Activated T-helper 1 cell treated with anti-CD3 and anti-CD28 coated beads, Interleukin-12 subunit alpha, Interleukin-12 subunit beta, Interleukin-2, Interleukin-4 antibody, amounts not matched to agents 30 ng/mL and 10 ng/mL and 1 ng/mL, durations not matched to agents 14 hours and 24 hours and 36 hours (primary cell): ENCODE results near the gene COPZ1. TPM values are rescaled to one million over a fixed set of nuclear protein-coding genes. Genes with fewer than 3 reads are reported as not detected.

Experiments used
- DNase-seq: peaks from one replicate; pipeline ENCODE4 v3.0.0; 2021; ENCODE audit warnings: low spot score
- H3K27ac Mint-ChIP-seq: one replicate; pipeline ENCODE4 v1.8.0; 2021; ENCODE audit warnings: mild to moderate bottlenecking, mixed read lengths
- H3K27me3 Mint-ChIP-seq: one replicate; pipeline ENCODE4 v1.8.0; 2022; ENCODE audit warnings: mild to moderate bottlenecking, moderate library complexity, mixed read lengths; ENCODE audit not compliant: insufficient read depth
- H3K36me3 Mint-ChIP-seq: one replicate; pipeline ENCODE4 v1.8.0; 2021; ENCODE audit warnings: low read depth, mixed read lengths
- H3K4me1 Mint-ChIP-seq: one replicate; pipeline ENCODE4 v1.8.0; 2021; ENCODE audit warnings: low read depth, mixed read lengths
- H3K4me3 Mint-ChIP-seq: one replicate; pipeline ENCODE4 v1.8.0; 2021; ENCODE audit warnings: mild to moderate bottlenecking, moderate library complexity, mixed read lengths
- H3K9me3 Mint-ChIP-seq: one replicate; pipeline ENCODE4 v1.8.0; 2021; ENCODE audit warnings: mixed read lengths
- intact Hi-C: fragments of 100-400 bp; cut with micrococcal nuclease; formaldehyde crosslinking; loops from one replicate; pipeline ENCODE4 v1.15.1; 2024
- total RNA-seq: library from RNA; stranded (reverse); gene quantifications from 2 replicates; pipeline ENCODE4 v1.2.3, GENCODE V29; 2022

Gene COPZ1
- total RNA-seq, 1 donor from 2014 or later, result 115 TPM

- no peaks in the 10 kb centered on the region for H3K27me3 Mint-ChIP-seq
- DNase-seq, result no peak
- intact Hi-C loops, result no loop called here
- peaks cover 57% of the 10 kb centered on the region for H3K4me1 Mint-ChIP-seq
- peaks cover 6% of the 10 kb centered on the region for H3K36me3 Mint-ChIP-seq
- no peak overlapping the region for H3K4me3 Mint-ChIP-seq
- peak overlapping the region; percentile 36 for H3K27ac Mint-ChIP-seq
- H3K9me3 Mint-ChIP-seq, result no peaks in the 10 kb centered on the region
Observed at GRCh38 chr12:54330442-54330841, 5.5 kb downstream of the COPZ1 start.

- Mint-ChIP-seq H3K27ac (peak overlapping the region; percentile 34), H3K36me3 (peaks cover 6% of the 10 kb centered on the region), H3K27me3 (no peaks in the 10 kb centered on the region), H3K4me1 (peaks cover 54% of the 10 kb centered on the region), H3K4me3 (no peak overlapping the region), H3K9me3 (no peaks in the 10 kb centered on the region)
- intact Hi-C loops, result no loop called here
- DNase-seq, result no peak
Observed at GRCh38 chr12:54331461-54331860, 6.5 kb downstream of the COPZ1 start.

GRCh38 chr12:54333420-54334034 lies 8.6 kb downstream of the COPZ1 start:
- Mint-ChIP-seq H3K36me3 (peaks cover 5% of the 10 kb centered on the region), H3K27ac (peak overlapping the region; percentile 15), H3K4me3 (peak overlapping the region; percentile 32), H3K27me3 (no peaks in the 10 kb centered on the region), H3K4me1 (peaks cover 54% of the 10 kb centered on the region), H3K9me3 (no peaks in the 10 kb centered on the region)
- intact Hi-C loops, result loop anchor here (1.0 kb wide), 2 partner anchors 8 to 26 kb away; partner anchors contain the start of gene COPZ1
- DNase-seq, result no peak

- peaks cover 19% of the 10 kb centered on the region for H3K36me3 Mint-ChIP-seq
- H3K27me3 Mint-ChIP-seq, result no peaks in the 10 kb centered on the region
- no peaks in the 10 kb centered on the region for H3K9me3 Mint-ChIP-seq
- no peak overlapping the region for H3K4me3 Mint-ChIP-seq
- no peak for DNase-seq
- H3K27ac Mint-ChIP-seq, result no peak overlapping the region
- intact Hi-C loops, result no loop called here
- peaks cover 21% of the 10 kb centered on the region for H3K4me1 Mint-ChIP-seq
Observed at GRCh38 chr12:54337280-54337842, 12.4 kb downstream of the COPZ1 start.

GRCh38 chr12:54337854-54338650 lies 13.1 kb downstream of the COPZ1 start:
- Mint-ChIP-seq H3K4me3 (no peak overlapping the region), H3K4me1 (peaks cover 21% of the 10 kb centered on the region), H3K27ac (no peak overlapping the region), H3K27me3 (no peaks in the 10 kb centered on the region), H3K9me3 (no peaks in the 10 kb centered on the region), H3K36me3 (peaks cover 23% of the 10 kb centered on the region)
- intact Hi-C loops, result no loop called here
- DNase-seq, result no peak

GRCh38 chr12:54338698-54339296 lies 13.9 kb downstream of the COPZ1 start:
- no peak for DNase-seq
- intact Hi-C loops, result no loop called here
- H3K9me3 Mint-ChIP-seq, result no peaks in the 10 kb centered on the region
- H3K4me1 Mint-ChIP-seq, result peaks cover 13% of the 10 kb centered on the region
- H3K36me3 Mint-ChIP-seq, result peaks cover 26% of the 10 kb centered on the region
- H3K27me3 Mint-ChIP-seq, result no peaks in the 10 kb centered on the region
- no peak overlapping the region for H3K27ac Mint-ChIP-seq
- no peak overlapping the region for H3K4me3 Mint-ChIP-seq

GRCh38 chr12:54340846-54341245 lies 15.9 kb downstream of the COPZ1 start:
- Mint-ChIP-seq H3K4me1 (peaks cover 12% of the 10 kb centered on the region), H3K4me3 (no peak overlapping the region), H3K9me3 (no peaks in the 10 kb centered on the region), H3K36me3 (peaks cover 31% of the 10 kb centered on the region), H3K27me3 (no peaks in the 10 kb centered on the region), H3K27ac (no peak overlapping the region)
- no peak for DNase-seq
- intact Hi-C loops, result no loop called here

GRCh38 chr12:54341378-54342300 lies 16.7 kb downstream of the COPZ1 start:
- Mint-ChIP-seq H3K36me3 (peaks cover 31% of the 10 kb centered on the region), H3K4me3 (no peak overlapping the region), H3K27ac (no peak overlapping the region), H3K27me3 (no peaks in the 10 kb centered on the region), H3K9me3 (no peaks in the 10 kb centered on the region), H3K4me1 (peaks cover 12% of the 10 kb centered on the region)
- intact Hi-C loops, result no loop called here
- no peak for DNase-seq

GRCh38 chr12:54349036-54349435 lies 24.1 kb downstream of the COPZ1 start:
- no peak overlapping the region for H3K4me3 Mint-ChIP-seq
- intact Hi-C loops, result no loop called here
- H3K36me3 Mint-ChIP-seq, result peaks cover 40% of the 10 kb centered on the region
- DNase-seq, result no peak
- H3K27ac Mint-ChIP-seq, result no peak overlapping the region
- no peaks in the 10 kb centered on the region for H3K9me3 Mint-ChIP-seq
- no peaks in the 10 kb centered on the region for H3K27me3 Mint-ChIP-seq
- peaks cover 19% of the 10 kb centered on the region for H3K4me1 Mint-ChIP-seq

GRCh38 chr12:54349679-54350078 lies 24.7 kb downstream of the COPZ1 start:
- H3K4me1 Mint-ChIP-seq, result peaks cover 19% of the 10 kb centered on the region
- no peaks in the 10 kb centered on the region for H3K9me3 Mint-ChIP-seq
- no peak for DNase-seq
- intact Hi-C loops, result no loop called here
- no peak overlapping the region for H3K4me3 Mint-ChIP-seq
- H3K27me3 Mint-ChIP-seq, result no peaks in the 10 kb centered on the region
- H3K36me3 Mint-ChIP-seq, result peaks cover 40% of the 10 kb centered on the region
- H3K27ac Mint-ChIP-seq, result no peak overlapping the region

- Mint-ChIP-seq H3K4me3 (no peak overlapping the region), H3K27me3 (no peaks in the 10 kb centered on the region), H3K27ac (no peak overlapping the region), H3K9me3 (no peaks in the 10 kb centered on the region), H3K4me1 (peaks cover 19% of the 10 kb centered on the region), H3K36me3 (peaks cover 34% of the 10 kb centered on the region)
- intact Hi-C loops, result no loop called here
- no peak for DNase-seq
Observed at GRCh38 chr12:54350743-54351142, 25.8 kb downstream of the COPZ1 start.

GRCh38 chr12:54351341-54351740 lies 26.4 kb downstream of the COPZ1 start:
- Mint-ChIP-seq H3K27me3 (no peaks in the 10 kb centered on the region), H3K4me1 (peaks cover 19% of the 10 kb centered on the region), H3K27ac (no peak overlapping the region), H3K4me3 (no peak overlapping the region), H3K36me3 (peaks cover 34% of the 10 kb centered on the region), H3K9me3 (no peaks in the 10 kb centered on the region)
- intact Hi-C loops, result no loop called here
- no peak for DNase-seq
